IMR-90 (cell line): Measurements from ENCODE around the gene NCOA3. TPM values are rescaled to one million over a fixed set of nuclear protein-coding genes. Genes with fewer than 3 reads are reported as not detected.

ENCODE experiments used
- ATAC-seq: fragments of 200-7000 bp; cut with Tn5 transposase; 2 replicates; pipeline ENCODE4 v1.9.1; 2020; ENCODE audit warnings: low read depth, mild to moderate bottlenecking, moderate library complexity
- BruUV-seq: library from RNA; stranded (reverse); fragments of 400-500 nt; replicated peaks from 2 replicates; lab custom pipeline; 2021; lab: Mats Ljungman, UMichigan
- CTCF ChIA-PET: fragments of 300-600 bp; formaldehyde crosslinking; extraction: SDS; loops from one replicate; lab custom pipeline; 2021; ENCODE audit warnings: antibody characterized with exemption; lab: Yijun Ruan, JAX
- POLR2A ChIA-PET: fragments of 300-600 bp; sonication (Branson Sonifier 250); formaldehyde crosslinking; loops from one replicate; lab custom pipeline; 2022; ENCODE audit warnings: antibody characterized with exemption; ENCODE audit not compliant: unreplicated experiment; lab: Charles Lee
- DNase-seq: peaks from one replicate; pipeline ENCODE4 v3.0.0; 2013
- H2AFZ ChIP-seq: replicated peaks from 2 replicates; pipeline ENCODE3; 2013; ENCODE audit warnings: low read length, mild to moderate bottlenecking; ENCODE audit not compliant: poor library complexity
- H2AK5ac ChIP-seq: 2 replicates; pipeline ENCODE4 v1.6.1; 2013; ENCODE audit warnings: low read depth, low read length, inconsistent platforms
- H2AK9ac ChIP-seq: replicated peaks from 2 replicates; pipeline ENCODE3; 2013; ENCODE audit warnings: mild to moderate bottlenecking, low read depth, low read length, moderate library complexity; ENCODE audit not compliant: poor library complexity
- H2BK120ac ChIP-seq: 2 replicates; pipeline ENCODE4 v1.6.1; 2013; ENCODE audit warnings: low read depth, low read length, inconsistent platforms
- H2BK15ac ChIP-seq: 3 replicates; pipeline ENCODE4 v1.6.1; 2013; ENCODE audit warnings: low read depth, low read length, inconsistent platforms
- H2BK20ac ChIP-seq: 2 replicates; pipeline ENCODE4 v1.6.1; 2013; ENCODE audit warnings: low read depth, mild to moderate bottlenecking, inconsistent platforms, low read length, moderate library complexity
- H2BK5ac ChIP-seq: 2 replicates; pipeline ENCODE4 v1.6.1; 2013; ENCODE audit warnings: mild to moderate bottlenecking, low read depth, low read length, inconsistent platforms; ENCODE audit not compliant: poor library complexity, severe bottlenecking
- H3K14ac ChIP-seq: replicated peaks from 2 replicates; pipeline ENCODE4 v1.6.1; 2013; ENCODE audit warnings: low read depth, low read length, inconsistent platforms
- H3K18ac ChIP-seq: 2 replicates; pipeline ENCODE4 v1.6.1; 2013; ENCODE audit warnings: low read depth, low read length, control low read depth
- H3K23ac ChIP-seq: 2 replicates; pipeline ENCODE4 v1.6.1; 2013; ENCODE audit warnings: low read depth, low read length, inconsistent platforms
- H3K27ac ChIP-seq: 2 replicates; pipeline ENCODE4 v1.5.1; 2013; ENCODE audit warnings: mild to moderate bottlenecking, control low read depth, low read length; ENCODE audit not compliant: insufficient read depth
- H3K27me3 ChIP-seq: 2 replicates; pipeline ENCODE4 v1.6.1; 2013; ENCODE audit warnings: low read length; ENCODE audit not compliant: control insufficient read depth, insufficient read depth
- H3K36me3 ChIP-seq: 2 replicates; pipeline ENCODE4 v1.6.1; 2013; ENCODE audit warnings: low read length, mixed read lengths; ENCODE audit not compliant: control insufficient read depth, insufficient read depth
- H3K4ac ChIP-seq: 2 replicates; pipeline ENCODE4 v1.6.1; 2013; ENCODE audit warnings: low read depth, low read length, inconsistent platforms
- H3K4me1 ChIP-seq: 2 replicates; pipeline ENCODE4 v1.6.1; 2013; ENCODE audit warnings: low read length, mixed read lengths; ENCODE audit not compliant: control insufficient read depth, insufficient read depth
- H3K4me2 ChIP-seq: 2 replicates; pipeline ENCODE4 v1.6.1; 2013; ENCODE audit warnings: low read depth, mild to moderate bottlenecking, control low read depth, low read length, moderate library complexity
- H3K4me3 ChIP-seq: 2 replicates; pipeline ENCODE4 v1.5.1; 2013; ENCODE audit warnings: low read depth, mild to moderate bottlenecking, control low read depth, low read length, moderate library complexity; ENCODE audit not compliant: insufficient read depth
- H3K56ac ChIP-seq: 2 replicates; pipeline ENCODE4 v1.6.1; 2013; ENCODE audit warnings: low read length, inconsistent platforms; ENCODE audit not compliant: insufficient read depth; ENCODE audit errors: extremely low read depth
- H3K79me1 ChIP-seq, 2 experiments: 2 replicates each; pipeline ENCODE4 v1.6.1; 2013; ENCODE audit warnings: low read length in 2 of 2, inconsistent platforms in 1 of 2, low read depth in 1 of 2
- H3K9ac ChIP-seq: 2 replicates; pipeline ENCODE4 v1.6.1; 2013; ENCODE audit warnings: low read depth, low read length, control low read depth
- H3K9me1 ChIP-seq: 2 replicates; pipeline ENCODE4 v1.6.1; 2013; ENCODE audit warnings: low read length, inconsistent platforms; ENCODE audit not compliant: insufficient read depth
- H3K9me3 ChIP-seq: 2 replicates; pipeline ENCODE4 v1.6.1; 2013; ENCODE audit warnings: low read length; ENCODE audit not compliant: control insufficient read depth, insufficient read depth
- H4K20me1 ChIP-seq: 2 replicates; pipeline ENCODE4 v1.6.1; 2013; ENCODE audit warnings: low read length, inconsistent platforms; ENCODE audit not compliant: insufficient read depth
- H4K5ac ChIP-seq: 2 replicates; pipeline ENCODE4 v1.6.1; 2013; ENCODE audit warnings: mild to moderate bottlenecking, low read depth, low read length, control low read depth
- H4K8ac ChIP-seq, 2 experiments: 2 replicates each; pipeline ENCODE4 v1.6.1; 2013; ENCODE audit warnings: low read depth in 2 of 2, low read length in 2 of 2, control low read depth in 1 of 2, inconsistent platforms in 1 of 2
- H4K91ac ChIP-seq: 2 replicates; pipeline ENCODE4 v1.6.1; 2013; ENCODE audit warnings: low read depth, low read length, inconsistent platforms; ENCODE audit not compliant: insufficient read depth
- BHLHE40 ChIP-seq: fragments of 150-350 bp; IDR thresholded peaks from 2 replicates; pipeline ENCODE4 v1.6.1; 2016; ENCODE audit warnings: mild to moderate bottlenecking, low read depth, low read length
- CEBPB ChIP-seq: IDR thresholded peaks from 2 replicates; pipeline ENCODE4 v1.6.1; 2012; ENCODE audit warnings: low read depth, low read length, improper control_type of control experiment
- CHD1 ChIP-seq: IDR thresholded peaks from 2 replicates; pipeline ENCODE4 v1.6.1; 2012; ENCODE audit warnings: low read depth, low read length, improper control_type of control experiment
- FOS ChIP-seq: fragments of 150-350 bp; IDR thresholded peaks from 2 replicates; pipeline ENCODE4 v1.6.1; 2016; ENCODE audit warnings: low read depth, low read length
- MAZ ChIP-seq: IDR thresholded peaks from 2 replicates; pipeline ENCODE4 v1.6.1; 2012; ENCODE audit warnings: low read depth, mild to moderate bottlenecking, low read length, improper control_type of control experiment, moderate library complexity, borderline replicate concordance
- MXI1 ChIP-seq: IDR thresholded peaks from 2 replicates; pipeline ENCODE4 v1.6.1; 2012; ENCODE audit warnings: low read depth, mild to moderate bottlenecking, low read length, moderate library complexity, borderline replicate concordance
- NFE2L2 ChIP-seq: fragments of 150-350 bp; IDR thresholded peaks from 2 replicates; pipeline ENCODE4 v1.6.1; 2016; ENCODE audit warnings: low read depth, mild to moderate bottlenecking, low read length
- POLR2A ChIP-seq: IDR thresholded peaks from 2 replicates; pipeline ENCODE4 v1.6.1; 2012; ENCODE audit warnings: mild to moderate bottlenecking, low read depth, low read length
- RFX5 ChIP-seq: IDR thresholded peaks from 2 replicates; pipeline ENCODE4 v1.8.0; 2012; ENCODE audit warnings: low read depth, mild to moderate bottlenecking, low read length, moderate library complexity
- SMC3 ChIP-seq: fragments of 150-350 bp; IDR thresholded peaks from 2 replicates; pipeline ENCODE4 v1.6.1; 2016; ENCODE audit warnings: low read depth, mild to moderate bottlenecking, antibody characterized with exemption, low read length, moderate library complexity
- WGBS, 2 experiments: methylation state at CpG; one replicate each; pipeline versions ENCODE4 v1.1.5 to v1.1.7; 2013; ENCODE audit warnings: missing lambda C conversion rate in 2 of 2; ENCODE audit not compliant: insufficient read length in 1 of 2; ENCODE audit errors: extremely low coverage in 2 of 2; 5-methylcytosine and 5-hydroxymethylcytosine counted together
- dilution Hi-C: fragments of 300-500 bp; cut with HindIII; formaldehyde crosslinking; loops from one replicate; pipeline ENCODE4 v1.14.3; 2018; ENCODE audit warnings: low sequenced_read_pairs; ENCODE audit not compliant: unreplicated experiment
- in situ Hi-C: fragments of 300-500 bp; cut with MboI; formaldehyde crosslinking; loops from 3 replicates; pipeline ENCODE4 v1.14.3; 2019; ENCODE audit warnings: low sequenced_read_pairs, inconsistent platforms, mixed read lengths
- intact Hi-C: fragments of 100-400 bp; cut with micrococcal nuclease; formaldehyde crosslinking; loops from 2 replicates; pipeline ENCODE4 v1.10.0; 2022
- polyA plus RNA-seq, 3 experiments: library from polyadenylated mRNA; depleted of rRNA; stranded (reverse); fragments of >200 nt; gene quantifications; 2 replicates each; pipeline ENCODE4 v1.2.3, GENCODE V29; 2012; ENCODE audit warnings: low replicate concordance in 1 of 3
- total RNA-seq: library from RNA; depleted of rRNA; stranded (reverse); fragments of >200 nt; gene quantifications from 2 replicates; pipeline ENCODE4 v1.2.3, GENCODE V29; 2012
- TF ChIP-seq, protein P1 (sequence below): fragments of 150-350 bp; IDR thresholded peaks from 2 replicates; pipeline ENCODE4 v1.6.1; 2016; ENCODE audit warnings: low read depth, mild to moderate bottlenecking, low read length, moderate library complexity, borderline replicate concordance

NCOA3 gene
- total and polyA plus RNA-seq, 2 of the 4 experiments (the other 2 are of a cell fraction): 8.8 to 29.0 TPM

DNA sequence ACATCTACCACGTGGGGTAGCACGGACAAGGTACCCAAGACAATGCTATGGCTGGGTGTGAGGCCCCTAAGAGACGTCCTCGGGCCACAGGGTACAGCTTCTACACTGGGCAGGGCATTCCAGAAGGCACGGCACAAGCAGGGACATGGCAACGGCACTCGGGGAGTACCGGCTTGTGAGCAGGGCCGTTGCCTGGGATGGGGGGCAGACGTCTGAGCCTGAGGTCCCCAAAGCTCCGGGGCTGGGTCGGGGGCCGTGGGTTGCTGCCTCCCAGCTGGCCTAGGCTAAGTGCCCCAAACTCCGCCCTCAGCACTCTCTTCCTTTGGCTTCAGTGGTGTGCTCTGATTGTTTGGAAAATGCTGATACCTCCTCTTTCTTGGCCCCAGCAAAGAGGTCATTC, 173.0 kb downstream of the NCOA3 start:
- 72% methylated on average over 6 of the region's 14 CpGs; no CpG with 5 or more reads in 1 of the 2 experiments for WGBS, 2 experiments
- no peak overlapping the region for H2AK9ac ChIP-seq
- no peak overlapping the region for H2BK5ac ChIP-seq
- H3K18ac ChIP-seq: no peak overlapping the region
- H3K4me2 ChIP-seq: no peak overlapping the region
- H3K79me1 ChIP-seq: no peaks in the 10 kb centered on the region
- no peak overlapping the region for H4K8ac ChIP-seq
- ATAC-seq: no peak
- CTCF ChIA-PET: interaction anchor here (0.9 kb wide), 1 partner anchor 946 kb away, joined by 3 read pairs; no protein-coding TSS in a partner anchor
- DNase-seq: no peak
- POLR2A ChIA-PET: no interaction called here
- H3K36me3 ChIP-seq: no peaks in the 10 kb centered on the region
- intact Hi-C loops (loop anchor here (5.0 kb wide), 1 partner anchor 113 kb away; the partner anchor contains the start of gene SULF2), dilution Hi-C loops (no loop called here), in situ Hi-C loops (loop anchor here (5.0 to 25.0 kb wide), 2 partner anchors 943 to 1238 kb away; partner anchors contain the start of gene ARFGEF2)
- H3K4me3 ChIP-seq: no peak overlapping the region
- no peaks in the 10 kb centered on the region for H3K9me3 ChIP-seq
- no peak overlapping the region for H2BK20ac ChIP-seq
- no peaks in the 10 kb centered on the region for H4K20me1 ChIP-seq
- H4K91ac ChIP-seq: no peak overlapping the region
- H3K4ac ChIP-seq: no peak overlapping the region
- no peak overlapping the region for H3K23ac ChIP-seq
- no peak overlapping the region for H2BK120ac ChIP-seq
- no TSS peak for BruUV-seq
- H3K9ac ChIP-seq: no peak overlapping the region
- H3K56ac ChIP-seq: no peak overlapping the region
- H3K4me1 ChIP-seq: no peaks in the 10 kb centered on the region
- H3K9me1 ChIP-seq: no peaks in the 10 kb centered on the region
- no peak overlapping the region for H3K14ac ChIP-seq
- no peak overlapping the region for H2AFZ ChIP-seq
- no peak overlapping the region for H2AK5ac ChIP-seq
- peaks cover 8% of the 10 kb centered on the region for H3K27me3 ChIP-seq
- H4K5ac ChIP-seq: no peak overlapping the region
- no peak overlapping the region for H3K27ac ChIP-seq
- TF ChIP-seq POLR2A: no peak
- TF ChIP-seq MAZ: no peak
- no peak for TF ChIP-seq BHLHE40
- TF ChIP-seq CEBPB: no peak
- TF ChIP-seq, protein P1, sequence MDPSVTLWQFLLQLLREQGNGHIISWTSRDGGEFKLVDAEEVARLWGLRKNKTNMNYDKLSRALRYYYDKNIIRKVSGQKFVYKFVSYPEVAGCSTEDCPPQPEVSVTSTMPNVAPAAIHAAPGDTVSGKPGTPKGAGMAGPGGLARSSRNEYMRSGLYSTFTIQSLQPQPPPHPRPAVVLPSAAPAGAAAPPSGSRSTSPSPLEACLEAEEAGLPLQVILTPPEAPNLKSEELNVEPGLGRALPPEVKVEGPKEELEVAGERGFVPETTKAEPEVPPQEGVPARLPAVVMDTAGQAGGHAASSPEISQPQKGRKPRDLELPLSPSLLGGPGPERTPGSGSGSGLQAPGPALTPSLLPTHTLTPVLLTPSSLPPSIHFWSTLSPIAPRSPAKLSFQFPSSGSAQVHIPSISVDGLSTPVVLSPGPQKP: no peak
- TF ChIP-seq MXI1: no peak
- TF ChIP-seq CHD1: no peak
- no peak for TF ChIP-seq FOS
- TF ChIP-seq NFE2L2: no peak
- no peak for TF ChIP-seq SMC3
- TF ChIP-seq RFX5: no peak
- H2BK15ac ChIP-seq: no peak overlapping the region
